WI38 (cell line): ENCODE results near the gene NFIL3.

Source experiments
- H3K4me3 ChIP-seq: 2 replicates; pipeline ENCODE4 v1.5.1; 2011; ENCODE audit warnings: low read depth, mild to moderate bottlenecking, control low read depth, low read length
- TF ChIP-seq, protein P1 (sequence below): IDR thresholded peaks from 2 replicates; pipeline ENCODE4 v1.5.1; 2012; ENCODE audit warnings: low read depth, mild to moderate bottlenecking, control low read depth, low read length

The NFIL3 gene

GRCh38 chr9:91443321-91443993 is 19.8 kb upstream of the NFIL3 start:
- TF ChIP-seq, protein P1, sequence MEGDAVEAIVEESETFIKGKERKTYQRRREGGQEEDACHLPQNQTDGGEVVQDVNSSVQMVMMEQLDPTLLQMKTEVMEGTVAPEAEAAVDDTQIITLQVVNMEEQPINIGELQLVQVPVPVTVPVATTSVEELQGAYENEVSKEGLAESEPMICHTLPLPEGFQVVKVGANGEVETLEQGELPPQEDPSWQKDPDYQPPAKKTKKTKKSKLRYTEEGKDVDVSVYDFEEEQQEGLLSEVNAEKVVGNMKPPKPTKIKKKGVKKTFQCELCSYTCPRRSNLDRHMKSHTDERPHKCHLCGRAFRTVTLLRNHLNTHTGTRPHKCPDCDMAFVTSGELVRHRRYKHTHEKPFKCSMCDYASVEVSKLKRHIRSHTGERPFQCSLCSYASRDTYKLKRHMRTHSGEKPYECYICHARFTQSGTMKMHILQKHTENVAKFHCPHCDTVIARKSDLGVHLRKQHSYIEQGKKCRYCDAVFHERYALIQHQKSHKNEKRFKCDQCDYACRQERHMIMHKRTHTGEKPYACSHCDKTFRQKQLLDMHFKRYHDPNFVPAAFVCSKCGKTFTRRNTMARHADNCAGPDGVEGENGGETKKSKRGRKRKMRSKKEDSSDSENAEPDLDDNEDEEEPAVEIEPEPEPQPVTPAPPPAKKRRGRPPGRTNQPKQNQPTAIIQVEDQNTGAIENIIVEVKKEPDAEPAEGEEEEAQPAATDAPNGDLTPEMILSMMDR: no peak
- H3K4me3 ChIP-seq: no peak overlapping the region

GRCh38 chr9:91436841-91437240 is 13.2 kb upstream of the NFIL3 start:
- TF ChIP-seq, protein P1: no peak
- H3K4me3 ChIP-seq: no peak overlapping the region

GRCh38 chr9:91433180-91433579 is 9.5 kb upstream of the NFIL3 start:
- no peak overlapping the region for H3K4me3 ChIP-seq
- TF ChIP-seq, protein P1: peak; percentile 24; the same call in 1 of the 2 replicates

DNA sequence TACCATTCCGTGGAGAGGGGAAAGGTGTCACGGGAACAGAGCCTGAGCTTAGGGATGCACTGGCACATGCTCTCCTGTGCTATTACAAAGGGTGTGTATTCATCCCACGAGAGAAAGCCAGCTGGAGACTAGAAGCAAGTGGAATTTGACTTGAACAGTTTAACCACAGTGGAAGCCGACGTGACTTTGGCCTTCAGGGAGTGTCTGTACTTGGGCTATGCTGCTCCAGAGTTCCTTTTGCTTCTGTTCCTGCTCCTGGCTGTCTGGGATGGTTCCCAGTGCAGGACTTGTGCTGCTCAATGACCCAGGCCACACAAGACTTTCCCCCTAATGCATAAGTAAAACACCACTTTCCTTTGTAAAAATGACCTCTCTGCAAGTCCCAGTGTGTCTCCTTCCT is 7.9 kb upstream of the NFIL3 start:
- no peak overlapping the region for H3K4me3 ChIP-seq
- TF ChIP-seq, protein P1: no peak

- H3K4me3 ChIP-seq: no peak overlapping the region
- TF ChIP-seq, protein P1: no peak
Observed at GRCh38 chr9:91429501-91429900, 5.9 kb upstream of the NFIL3 start.

DNA sequence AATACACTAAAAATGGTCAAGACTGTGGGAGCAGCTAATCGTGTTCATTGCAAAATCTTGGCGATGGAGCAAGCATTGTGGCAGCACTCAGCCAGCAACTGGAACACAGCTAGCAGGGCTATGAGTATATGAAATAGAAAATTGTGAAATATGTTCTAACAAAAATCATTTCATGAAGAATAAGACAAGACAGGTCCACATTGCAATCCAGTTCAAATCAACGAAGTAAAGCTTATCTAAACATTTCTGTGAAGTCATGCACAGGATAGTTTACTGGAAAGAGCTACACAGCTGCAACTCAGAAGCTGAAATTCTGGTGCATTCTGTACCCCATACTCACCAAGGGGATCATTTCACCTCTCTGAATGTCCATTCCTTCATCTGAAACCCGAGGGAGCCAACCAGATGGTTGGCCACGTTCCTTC is 5.3 kb upstream of the NFIL3 start:
- TF ChIP-seq, protein P1: no peak
- H3K4me3 ChIP-seq: no peak overlapping the region

DNA sequence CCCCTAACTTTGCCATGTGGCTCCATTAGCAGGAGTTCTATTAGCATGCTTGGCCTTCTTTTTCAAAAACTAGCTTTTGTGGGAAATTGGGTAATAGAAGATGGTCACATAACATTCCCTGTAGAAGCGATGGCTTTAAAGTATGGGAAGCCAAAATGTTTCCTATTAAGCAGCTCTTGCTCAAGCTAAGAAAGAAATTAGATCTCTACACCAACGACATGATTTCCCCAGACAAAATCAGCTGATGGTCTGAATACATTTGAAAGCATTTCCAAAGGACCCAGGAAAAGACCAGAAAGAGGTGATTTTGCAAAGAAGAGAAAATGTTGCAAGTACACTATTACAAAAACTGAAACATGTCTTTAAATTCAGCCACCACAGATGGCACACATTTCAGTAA is 4.8 kb upstream of the NFIL3 start:
- no peak overlapping the region for H3K4me3 ChIP-seq
- TF ChIP-seq, protein P1: no peak
